SU-DHL-6 (cell line): ENCODE measurements around the gene SH3RF3.

Source experiments
- H2AFZ ChIP-seq: fragments of 200-600 bp; sonication (generic); 2 replicates; pipeline ENCODE4 v1.6.1; 2014; ENCODE audit warnings: low read depth, mild to moderate bottlenecking, moderate library complexity, mixed read lengths, antibody characterized with exemption, low read length; ENCODE audit not compliant: severe bottlenecking
- H3F3A ChIP-seq: fragments of 200-600 bp; shearing (Covaris generic); 2 replicates; pipeline ENCODE4 v1.6.0; 2016; ENCODE audit warnings: antibody characterized with exemption, mild to moderate bottlenecking; ENCODE audit not compliant: insufficient read depth
- H3K27ac ChIP-seq: fragments of 200-600 bp; sonication (generic); 2 replicates; pipeline ENCODE4 v1.5.1; 2016; ENCODE audit warnings: low read depth, mild to moderate bottlenecking, low read length, moderate library complexity, mixed read lengths
- H3K27me3 ChIP-seq: fragments of 200-600 bp; sonication (generic), shearing (Covaris generic); 2 replicates; pipeline ENCODE4 v1.6.0; 2014; ENCODE audit warnings: mild to moderate bottlenecking, low read length
- H3K36me3 ChIP-seq: fragments of 200-600 bp; sonication (generic); 2 replicates; pipeline ENCODE4 v1.6.1; 2014; ENCODE audit warnings: mild to moderate bottlenecking, low read length, mixed read lengths
- H3K4me2 ChIP-seq: fragments of 300-600, 200-600 bp; shearing (Covaris generic), sonication (generic); 2 replicates; pipeline ENCODE4 v1.6.0; 2014; ENCODE audit warnings: low read length, low read depth, mild to moderate bottlenecking; ENCODE audit not compliant: poor library complexity, severe bottlenecking
- H3K4me3 ChIP-seq: fragments of 200-600 bp; sonication (generic); 2 replicates; pipeline ENCODE4 v1.5.1; 2014; ENCODE audit warnings: antibody characterized with exemption, low read length, mild to moderate bottlenecking, mixed read lengths; ENCODE audit not compliant: insufficient read depth, poor library complexity, severe bottlenecking
- H3K79me2 ChIP-seq: fragments of 200-600 bp; sonication (generic); 2 replicates; pipeline ENCODE4 v1.6.1; 2014; ENCODE audit warnings: mild to moderate bottlenecking, low read length, moderate library complexity; ENCODE audit not compliant: insufficient read depth
- H3K9ac ChIP-seq: fragments of 200-600 bp; sonication (generic); 2 replicates; pipeline ENCODE4 v1.7.0; 2014; ENCODE audit warnings: mild to moderate bottlenecking, low read length
- H3K9me2 ChIP-seq: fragments of 200-600 bp; sonication (generic); replicated peaks from 2 replicates; pipeline ENCODE4 v1.6.1; 2014; ENCODE audit warnings: low read length; ENCODE audit not compliant: insufficient read depth
- H3K9me3 ChIP-seq: fragments of 200-600 bp; sonication (generic); 2 replicates; pipeline ENCODE4 v1.6.1; 2014; ENCODE audit warnings: low read length, mixed read lengths; ENCODE audit not compliant: insufficient read depth
- H4K20me1 ChIP-seq: fragments of 200-600 bp; sonication (generic); 2 replicates; pipeline ENCODE4 v1.6.1; 2014; ENCODE audit warnings: low read depth, mild to moderate bottlenecking, antibody characterized with exemption, low read length, moderate library complexity, mixed read lengths
- EZH2phosphoT487 ChIP-seq: fragments of 200-600 bp; sonication (generic), shearing (Covaris generic); conservative IDR thresholded peaks from 2 replicates; pipeline ENCODE4 v1.6.1; 2018; ENCODE audit warnings: mild to moderate bottlenecking, antibody characterized with exemption, low read length, moderate library complexity, mixed read lengths
- TF ChIP-seq, protein P1 (sequence below): fragments of 200-600 bp; sonication (generic); IDR thresholded peaks from one replicate; pipeline ENCODE4 v1.5.1; 2017; ENCODE audit warnings: antibody characterized with exemption, mild to moderate bottlenecking, low read length, moderate library complexity; ENCODE audit not compliant: insufficient read depth, poor library complexity, severe bottlenecking

Gene SH3RF3

DNA sequence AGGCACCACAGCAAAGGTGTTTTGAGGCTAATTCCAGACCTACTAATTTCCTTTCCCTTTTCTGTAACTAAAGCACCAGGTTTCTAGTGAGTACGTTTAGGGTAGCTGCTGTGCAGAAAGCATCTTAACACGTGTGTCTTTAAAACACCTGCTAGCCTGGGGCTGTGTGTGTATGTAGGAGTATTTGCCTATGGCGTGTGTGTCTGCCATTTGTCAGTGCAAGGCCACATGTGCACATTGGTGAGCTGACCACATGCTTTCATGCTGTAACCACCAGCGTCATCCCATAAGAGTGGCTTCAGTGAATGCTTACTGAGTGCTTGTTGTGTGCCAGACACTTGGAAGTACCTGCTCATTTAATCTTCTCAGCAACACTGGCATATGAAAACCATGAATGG, 243.2 kb downstream of the SH3RF3 start:
- TF ChIP-seq EZH2phosphoT487 = no peak
- TF ChIP-seq, protein P1, sequence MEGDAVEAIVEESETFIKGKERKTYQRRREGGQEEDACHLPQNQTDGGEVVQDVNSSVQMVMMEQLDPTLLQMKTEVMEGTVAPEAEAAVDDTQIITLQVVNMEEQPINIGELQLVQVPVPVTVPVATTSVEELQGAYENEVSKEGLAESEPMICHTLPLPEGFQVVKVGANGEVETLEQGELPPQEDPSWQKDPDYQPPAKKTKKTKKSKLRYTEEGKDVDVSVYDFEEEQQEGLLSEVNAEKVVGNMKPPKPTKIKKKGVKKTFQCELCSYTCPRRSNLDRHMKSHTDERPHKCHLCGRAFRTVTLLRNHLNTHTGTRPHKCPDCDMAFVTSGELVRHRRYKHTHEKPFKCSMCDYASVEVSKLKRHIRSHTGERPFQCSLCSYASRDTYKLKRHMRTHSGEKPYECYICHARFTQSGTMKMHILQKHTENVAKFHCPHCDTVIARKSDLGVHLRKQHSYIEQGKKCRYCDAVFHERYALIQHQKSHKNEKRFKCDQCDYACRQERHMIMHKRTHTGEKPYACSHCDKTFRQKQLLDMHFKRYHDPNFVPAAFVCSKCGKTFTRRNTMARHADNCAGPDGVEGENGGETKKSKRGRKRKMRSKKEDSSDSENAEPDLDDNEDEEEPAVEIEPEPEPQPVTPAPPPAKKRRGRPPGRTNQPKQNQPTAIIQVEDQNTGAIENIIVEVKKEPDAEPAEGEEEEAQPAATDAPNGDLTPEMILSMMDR = no peak
- Histone ChIP-seq H3K9ac (no peak overlapping the region), H3K27ac (no peak overlapping the region), H3K9me3 (no peaks in the 10 kb centered on the region), H3K9me2 (no peaks in the 10 kb centered on the region), H3K27me3 (no peaks in the 10 kb centered on the region), H3K79me2 (no peaks in the 10 kb centered on the region), H3K4me2 (no peak overlapping the region), H3K36me3 (no peaks in the 10 kb centered on the region), H4K20me1 (no peaks in the 10 kb centered on the region), H3F3A (no peaks in the 10 kb centered on the region), H3K4me3 (no peak overlapping the region), H2AFZ (no peak overlapping the region)

DNA sequence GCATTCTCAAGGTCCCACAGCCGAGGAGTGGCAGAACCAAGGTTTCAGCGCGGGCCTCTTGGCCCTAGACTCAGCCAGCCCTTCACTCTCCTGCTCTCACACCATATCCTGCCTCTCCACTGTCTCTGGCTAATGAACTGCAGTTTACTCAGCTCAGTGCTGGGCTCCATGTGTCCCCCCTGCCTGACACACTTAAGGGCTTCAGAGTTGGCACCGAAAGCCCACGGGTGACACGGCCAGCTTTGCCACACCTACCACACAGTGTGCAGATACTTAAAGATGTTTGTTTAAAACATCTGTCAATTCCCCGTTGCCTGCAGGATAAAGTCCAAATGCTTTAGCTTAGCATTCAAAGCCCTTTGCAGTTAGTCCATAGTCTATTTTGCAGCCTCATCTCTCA, 243.6 kb downstream of the SH3RF3 start:
- Histone ChIP-seq H3K79me2 (no peaks in the 10 kb centered on the region), H3K27me3 (no peaks in the 10 kb centered on the region), H3K36me3 (no peaks in the 10 kb centered on the region), H3F3A (no peaks in the 10 kb centered on the region), H3K4me3 (no peak overlapping the region), H3K9me2 (no peaks in the 10 kb centered on the region), H3K4me2 (no peak overlapping the region), H2AFZ (no peak overlapping the region), H3K9ac (no peak overlapping the region), H3K27ac (no peak overlapping the region), H3K9me3 (no peaks in the 10 kb centered on the region), H4K20me1 (no peaks in the 10 kb centered on the region)
- TF ChIP-seq EZH2phosphoT487 = no peak
- TF ChIP-seq, protein P1 = no peak

DNA sequence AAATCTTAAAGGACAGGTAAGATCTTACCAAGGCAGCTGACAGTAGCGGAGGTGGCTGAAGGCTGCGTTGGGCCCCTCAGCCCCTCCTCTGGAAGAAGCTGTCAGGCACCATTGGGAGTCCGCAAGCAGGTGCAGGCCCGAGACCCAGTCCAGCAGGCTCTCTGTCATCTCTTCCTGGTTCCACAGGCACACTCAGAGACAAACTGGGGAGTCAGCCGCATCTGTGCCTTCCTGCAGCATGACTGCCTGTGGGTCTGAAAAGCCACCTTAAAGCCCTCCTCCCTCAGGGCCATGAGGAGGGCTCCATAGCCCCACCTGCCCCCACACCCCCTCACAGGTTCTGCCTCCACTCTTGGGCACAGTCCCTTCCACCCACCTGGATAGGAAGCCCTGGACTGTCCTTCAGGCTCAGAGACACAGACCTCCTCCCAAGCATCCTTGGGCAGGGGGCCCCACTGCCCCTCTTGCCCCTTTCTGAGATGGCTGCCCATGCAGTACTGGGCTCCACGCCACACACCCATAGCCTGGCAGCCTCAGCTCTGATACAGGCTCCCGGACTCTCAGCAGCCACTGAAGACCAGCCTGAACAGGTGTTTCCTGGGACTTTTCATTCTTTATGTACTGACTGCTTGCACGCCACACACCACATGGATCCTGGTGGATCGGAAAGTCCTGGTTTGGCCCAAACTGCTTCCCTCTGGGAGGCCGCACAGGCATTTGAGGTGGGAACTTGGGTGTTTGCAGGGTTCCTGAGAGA, 245.0 kb downstream of the SH3RF3 start:
- Histone ChIP-seq H3K9me2 (no peaks in the 10 kb centered on the region), H3K79me2 (no peaks in the 10 kb centered on the region), H3K9ac (no peak overlapping the region), H3K4me3 (no peak overlapping the region), H3K27ac (no peak overlapping the region), H3K4me2 (no peak overlapping the region), H3K36me3 (no peaks in the 10 kb centered on the region), H4K20me1 (no peaks in the 10 kb centered on the region), H3K27me3 (no peaks in the 10 kb centered on the region), H3F3A (no peaks in the 10 kb centered on the region), H2AFZ (no peak overlapping the region), H3K9me3 (no peaks in the 10 kb centered on the region)
- TF ChIP-seq, protein P1 = no peak
- no peak for TF ChIP-seq EZH2phosphoT487
